Kidney (tissue), 14 donors: ENCODE measurements around the gene ZNF646. TPM values are rescaled to one million over a fixed set of nuclear protein-coding genes. Genes with fewer than 3 reads are reported as not detected.

ENCODE experiments used
- DNase-seq, 5 donors: peaks; one replicate each; pipeline ENCODE4 v3.0.0-alpha.2; 2013 to 2020
- FAIRE-seq: peaks from 2 replicates; lab custom pipeline; 2012; peaks lifted over from hg19 to GRCh38; lab: Jason Lieb, UNC
- H3K27ac ChIP-seq, 2 donors: one replicate each; pipeline ENCODE4 v1.7.0; 2013; ENCODE audit warnings: low read depth in 2 of 2, low read length in 2 of 2, inconsistent platforms in 1 of 2
- H3K27me3 ChIP-seq: one replicate; pipeline ENCODE4 v1.7.1; 2013; ENCODE audit warnings: low read length, inconsistent platforms; ENCODE audit not compliant: control insufficient read depth, insufficient read depth
- H3K36me3 ChIP-seq, 3 donors: one replicate each; pipeline versions ENCODE4 v1.7.0 to v1.7.1; 2013; ENCODE audit warnings: low read length in 3 of 3, control low read depth in 1 of 3, inconsistent platforms in 1 of 3; ENCODE audit not compliant: insufficient read depth in 3 of 3, control insufficient read depth in 2 of 3
- H3K4me1 ChIP-seq, 3 donors: one replicate each; pipeline versions ENCODE4 v1.7.0 to v1.7.1; 2013; ENCODE audit warnings: low read length in 3 of 3, inconsistent platforms in 1 of 3, low read depth in 1 of 3; ENCODE audit not compliant: control insufficient read depth in 2 of 3, insufficient read depth in 2 of 3
- H3K4me3 ChIP-seq, 3 donors: one replicate each; pipeline versions ENCODE4 v1.7.0 to v1.8.1; 2013; ENCODE audit warnings: low read length in 3 of 3, control low read depth in 1 of 3, inconsistent platforms in 1 of 3
- H3K9ac ChIP-seq, 3 donors: one replicate each; pipeline versions ENCODE4 v1.7.0 to v1.7.1; 2013; ENCODE audit warnings: low read length in 3 of 3, control low read depth in 1 of 3, inconsistent platforms in 1 of 3
- H3K9me3 ChIP-seq, 3 donors: one replicate each; pipeline versions ENCODE4 v1.7.0 to v1.7.1; 2013; ENCODE audit warnings: low read length in 3 of 3, control low read depth in 1 of 3, inconsistent platforms in 1 of 3; ENCODE audit not compliant: control insufficient read depth in 2 of 3, insufficient read depth in 1 of 3
- CTCF ChIP-seq: IDR thresholded peaks from 3 replicates; pipeline ENCODE4 v1.5.1; 2012; ENCODE audit warnings: mild to moderate bottlenecking, moderate library complexity, borderline replicate concordance; ENCODE audit not compliant: insufficient read depth; ENCODE audit errors: extremely low read depth
- intact Hi-C: fragments of 100-400 bp; cut with DNase I; formaldehyde crosslinking; loops from one replicate; pipeline ENCODE4 v1.11.1; 2022
- polyA plus RNA-seq: library from polyadenylated mRNA; stranded (reverse); fragments of 350-450 nt; fragmentation: Illumina TruSeq; extraction: RNeasy Lipid Tissue Mini Kit (QIAGEN cat#74804); gene quantifications from one replicate; pipeline ENCODE4 v1.2.3, GENCODE V29; 2014; ENCODE audit warnings: low read depth, low replicate concordance; ENCODE audit not compliant: insufficient read depth
- total RNA-seq: library from RNA; stranded (reverse); fragmentation: NEBNext Ultra II Directional; extraction: Animal tissue kit (Norgen Biotek cat#: 25700); gene quantifications from one replicate; pipeline ENCODE4 v1.2.1, GENCODE V29; 2021
- donor health status: control.
- donor health status: control.
- donor health status: control.
- donor health status: control.
- donor health status: control.
- donor health status: DM: yes; HTN: yes; CAD: no.
- donor health status: Normal renal cell carcinoma (clear cell type).

Gene ZNF646
- total and polyA plus RNA-seq, 2 donors from 2014 or later, result 2.9 to 20.5 TPM

GRCh38 chr16:31036691-31037090 is 37.5 kb upstream of the ZNF646 start:
- H3K9ac ChIP-seq, result no peak overlapping the region
- H3K4me1 ChIP-seq, result peaks cover 0 to 14% (median 8%) of the 10 kb centered on the region in 3 donors
- peaks cover 0 to 23% (median 15%) of the 10 kb centered on the region in 3 donors for H3K36me3 ChIP-seq
- intact Hi-C loops, result no loop called here
- FAIRE-seq (no peak), DNase-seq (no peak)
- TF ChIP-seq CTCF, result no peak
- H3K9me3 ChIP-seq, result no peaks in the 10 kb centered on the region
- H3K27me3 ChIP-seq, result no peaks in the 10 kb centered on the region
- H3K27ac ChIP-seq, result no peak overlapping the region
- H3K4me3 ChIP-seq, result peak overlapping the region in 1 of 3 donors; percentile 7

GRCh38 chr16:31038993-31039392 is 35.2 kb upstream of the ZNF646 start:
- Histone ChIP-seq H3K36me3 (peaks cover 0 to 27% (median 15%) of the 10 kb centered on the region in 3 donors), H3K9me3 (no peaks in the 10 kb centered on the region), H3K9ac (no peak overlapping the region), H3K4me1 (peaks cover 0 to 8% (median 6%) of the 10 kb centered on the region in 3 donors), H3K27me3 (no peaks in the 10 kb centered on the region), H3K4me3 (no peak overlapping the region), H3K27ac (no peak overlapping the region)
- no peak for TF ChIP-seq CTCF
- intact Hi-C loops, result no loop called here
- DNase-seq (no peak), FAIRE-seq (no peak)

- no peak overlapping the region for H3K9ac ChIP-seq
- DNase-seq (no peak), FAIRE-seq (no peak)
- no peak overlapping the region for H3K27ac ChIP-seq
- TF ChIP-seq CTCF, result no peak
- H3K27me3 ChIP-seq, result no peaks in the 10 kb centered on the region
- H3K4me1 ChIP-seq, result no peaks in the 10 kb centered on the region
- H3K4me3 ChIP-seq, result no peak overlapping the region
- peaks cover 0 to 22% (median 13%) of the 10 kb centered on the region in 3 donors for H3K36me3 ChIP-seq
- no peaks in the 10 kb centered on the region for H3K9me3 ChIP-seq
- intact Hi-C loops, result no loop called here
These were observed 31.4 kb upstream of the ZNF646 start for GRCh38 chr16:31042866-31043265.

- Histone ChIP-seq H3K9ac (no peak overlapping the region), H3K9me3 (no peaks in the 10 kb centered on the region), H3K27me3 (no peaks in the 10 kb centered on the region), H3K27ac (no peak overlapping the region), H3K36me3 (peaks cover 0 to 17% (median 11%) of the 10 kb centered on the region in 3 donors), H3K4me1 (no peaks in the 10 kb centered on the region), H3K4me3 (no peak overlapping the region)
- no peak for FAIRE-seq
- TF ChIP-seq CTCF, result no peak
- no peak for DNase-seq
- intact Hi-C loops, result no loop called here
These were observed 30.9 kb upstream of the ZNF646 start for GRCh38 chr16:31043352-31043751.
